ENCODE data around the gene ASAP2.

The ASAP2 gene

GRCh38 chr2:9403924-9404323 is 197.3 kb downstream of the ASAP2 start:
- no peak for DNase-seq (ENCODE audit: low spot score)

DNA sequence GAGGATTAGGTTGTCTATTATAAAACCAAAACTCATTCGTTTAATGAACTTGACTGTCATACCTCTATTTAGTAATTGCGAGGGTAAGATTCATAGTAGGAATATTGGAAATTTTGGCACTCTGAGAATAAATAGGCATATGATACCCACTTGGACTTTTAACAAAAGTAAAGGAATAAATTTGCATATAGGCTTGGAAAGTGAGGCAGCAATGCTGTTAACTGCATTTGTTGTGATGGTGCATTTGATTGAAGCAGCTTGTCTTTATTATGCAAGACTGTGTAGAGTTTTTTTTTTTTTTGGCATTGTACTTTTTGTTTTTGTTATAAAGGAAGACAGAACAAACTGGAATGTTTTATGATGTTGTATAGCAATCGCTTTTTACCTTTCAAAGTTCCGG is 197.8 kb downstream of the ASAP2 start:
- DNase-seq (ENCODE audit: low spot score): no peak

DNA sequence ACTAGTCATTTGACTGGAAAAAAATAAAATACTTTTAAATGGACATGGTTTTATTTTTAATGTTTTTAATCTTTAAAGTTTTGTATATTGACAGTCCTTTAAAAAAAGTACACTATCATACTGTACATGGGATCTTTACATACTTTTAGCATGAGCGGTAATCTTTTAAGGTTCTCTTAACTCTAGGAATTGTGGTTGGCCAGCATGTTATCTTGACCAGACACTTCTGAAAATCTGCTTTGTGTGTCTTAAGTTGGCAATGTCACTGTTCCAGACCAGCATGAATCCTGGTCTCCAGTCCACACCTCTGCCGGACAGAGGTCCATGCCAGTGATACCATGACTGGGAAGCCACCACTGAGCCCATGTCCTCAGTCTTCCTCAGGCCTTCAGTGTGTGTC is 199.0 kb downstream of the ASAP2 start:
- DNase-seq (ENCODE audit: low spot score): no peak

- DNase-seq (ENCODE audit: low spot score): no peak
These were observed 200.1 kb downstream of the ASAP2 start for GRCh38 chr2:9406529-9407362.

GRCh38 chr2:9407363-9407811 is 200.8 kb downstream of the ASAP2 start:
- DNase-seq (ENCODE audit: low spot score): no peak

- no peak for DNase-seq (ENCODE audit: low spot score)
These were observed 202.1 kb downstream of the ASAP2 start for GRCh38 chr2:9408641-9409151.

GRCh38 chr2:9410108-9410507 is 203.5 kb downstream of the ASAP2 start:
- no peak for DNase-seq (ENCODE audit: low spot score)

GRCh38 chr2:9412781-9413180 is 206.2 kb downstream of the ASAP2 start:
- no peak for DNase-seq (ENCODE audit: low spot score)

GRCh38 chr2:9415516-9416169 is 209.0 kb downstream of the ASAP2 start:
- DNase-seq (ENCODE audit: low spot score): no peak

- DNase-seq (ENCODE audit: low spot score): no peak
These were observed 209.8 kb downstream of the ASAP2 start for GRCh38 chr2:9416267-9416961.

- no peak for DNase-seq (ENCODE audit: low spot score)
These were observed 210.3 kb downstream of the ASAP2 start for GRCh38 chr2:9416962-9417316.

- DNase-seq (ENCODE audit: low spot score): no peak
These were observed 211.1 kb downstream of the ASAP2 start for GRCh38 chr2:9417725-9418124.

DNA sequence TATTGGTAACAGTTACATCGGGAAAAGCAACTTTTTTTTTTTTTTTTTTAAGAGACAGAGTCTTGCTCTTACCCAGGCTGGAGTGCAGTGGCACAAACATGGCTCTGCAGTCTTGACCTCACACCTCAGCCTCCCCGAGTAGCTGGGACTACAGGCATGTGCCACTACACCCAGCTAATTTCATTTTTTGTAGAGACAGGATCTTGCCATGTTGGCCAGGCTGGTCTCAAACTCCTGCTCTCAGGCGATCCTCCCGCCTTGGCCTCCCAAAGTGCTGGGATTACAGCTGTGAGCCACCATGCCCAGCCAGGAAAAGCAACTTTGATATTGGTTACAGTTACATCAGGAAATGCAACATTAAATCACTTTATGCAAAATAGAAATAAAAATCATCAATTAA is 212.1 kb downstream of the ASAP2 start:
- no peak for DNase-seq (ENCODE audit: low spot score)

GRCh38 chr2:9419541-9419940 is 212.9 kb downstream of the ASAP2 start:
- DNase-seq (ENCODE audit: low spot score): no peak

DNA sequence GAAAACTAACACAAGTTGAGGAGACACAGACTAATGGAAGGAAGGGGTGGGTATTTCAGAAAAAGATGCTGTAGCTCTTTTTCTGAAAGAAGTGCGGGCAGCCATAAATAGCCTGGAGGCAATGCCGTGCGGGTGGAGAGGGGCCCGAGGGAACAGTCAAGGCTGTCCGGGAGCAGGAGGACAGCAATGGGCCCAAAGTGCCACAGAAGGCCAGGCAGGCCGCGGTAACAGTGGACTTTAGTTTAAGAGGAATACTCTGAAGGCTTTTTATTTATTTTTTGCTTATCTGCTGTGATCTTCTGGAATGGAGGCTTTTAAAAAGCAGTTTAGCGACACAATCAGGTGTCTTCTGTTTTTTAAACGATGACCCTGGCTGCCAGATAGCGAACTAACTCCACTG is 213.9 kb downstream of the ASAP2 start:
- no peak for DNase-seq (ENCODE audit: low spot score)

GRCh38 chr2:9422321-9423099 is 215.9 kb downstream of the ASAP2 start:
- peak; percentile 47 for DNase-seq (ENCODE audit: low spot score)

DNA sequence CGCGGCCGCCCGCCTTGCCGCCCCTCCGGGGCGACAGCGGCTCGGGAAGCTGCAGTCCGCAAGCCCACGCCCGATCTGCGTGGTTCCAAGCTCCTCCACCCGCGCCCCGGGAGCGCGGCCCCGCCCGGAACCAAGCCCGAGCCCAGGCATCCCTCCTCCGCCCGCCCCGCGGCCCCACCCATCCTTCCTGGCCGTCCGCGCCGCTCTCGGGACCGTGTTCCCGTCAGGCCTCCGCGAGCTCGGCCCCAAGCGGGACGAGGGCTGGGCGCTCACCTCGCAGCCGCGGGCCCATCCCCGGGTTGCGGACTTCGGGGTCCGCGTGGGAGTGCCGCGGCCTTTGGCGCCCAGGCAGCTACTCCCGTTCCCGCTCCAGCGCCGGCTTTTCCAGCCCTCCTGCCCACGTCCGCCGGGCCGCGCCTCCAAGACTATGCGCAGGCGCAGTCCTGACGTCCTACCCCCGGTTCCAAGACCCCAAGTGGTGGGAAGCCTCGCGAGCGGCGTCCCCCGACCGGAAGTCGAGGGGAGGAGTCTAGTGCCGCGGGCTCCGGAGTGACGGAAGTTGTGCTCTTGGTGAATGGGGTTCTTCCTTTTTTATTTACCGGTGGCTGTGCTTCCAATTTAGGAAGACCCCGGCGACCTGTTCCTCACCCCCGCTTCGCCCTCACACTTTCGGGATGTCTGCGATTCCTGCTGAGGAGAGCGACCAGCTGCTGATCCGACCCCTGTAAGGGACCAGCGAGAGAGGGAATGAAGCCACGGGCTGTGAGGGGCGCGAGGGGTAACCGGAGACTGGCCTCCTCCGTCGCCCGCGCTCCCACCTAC is 216.7 kb downstream of the ASAP2 start, which contains the start of the genes CPSF3 and ITGB1BP1:
TSS of gene CPSF3 (plus strand) at position 555 of the 822 bp plus-strand sequence. CDS start at position 675, 120 bp downstream.
TSS of gene ITGB1BP1 (minus strand) at position 429 of the 822 bp plus-strand sequence. CDS start 4,831 bp downstream, outside the sequence.
- peak; percentile 95 for DNase-seq (ENCODE audit: low spot score)

- no peak for DNase-seq (ENCODE audit: low spot score)
These were observed 217.3 kb downstream of the ASAP2 start for GRCh38 chr2:9423922-9424272.

- DNase-seq (ENCODE audit: low spot score): no peak
These were observed 218.0 kb downstream of the ASAP2 start for GRCh38 chr2:9424447-9425164.

- no peak for DNase-seq (ENCODE audit: low spot score)
These were observed 222.5 kb downstream of the ASAP2 start for GRCh38 chr2:9428965-9429577.

Data from HuH-7 (cell line).